C4-2B (cell line): ENCODE data around the gene ZNF213.
A peak's percentile ranks its signal among the peaks of the same experiment; 100 is the strongest.

Experiments used
- H3K27ac ChIP-seq: fragments of 450-650 bp; 2 replicates; pipeline ENCODE4 v1.5.1; 2017
- ZFX ChIP-seq: fragments of 450-650 bp; IDR thresholded peaks from 2 replicates; pipeline ENCODE4 v1.6.1; 2017
- TF ChIP-seq, protein P1 (sequence below): fragments of 450-650 bp; conservative IDR thresholded peaks from 2 replicates; pipeline ENCODE4 v1.5.1; 2017; ENCODE audit warnings: mild to moderate bottlenecking

The ZNF213 gene

DNA sequence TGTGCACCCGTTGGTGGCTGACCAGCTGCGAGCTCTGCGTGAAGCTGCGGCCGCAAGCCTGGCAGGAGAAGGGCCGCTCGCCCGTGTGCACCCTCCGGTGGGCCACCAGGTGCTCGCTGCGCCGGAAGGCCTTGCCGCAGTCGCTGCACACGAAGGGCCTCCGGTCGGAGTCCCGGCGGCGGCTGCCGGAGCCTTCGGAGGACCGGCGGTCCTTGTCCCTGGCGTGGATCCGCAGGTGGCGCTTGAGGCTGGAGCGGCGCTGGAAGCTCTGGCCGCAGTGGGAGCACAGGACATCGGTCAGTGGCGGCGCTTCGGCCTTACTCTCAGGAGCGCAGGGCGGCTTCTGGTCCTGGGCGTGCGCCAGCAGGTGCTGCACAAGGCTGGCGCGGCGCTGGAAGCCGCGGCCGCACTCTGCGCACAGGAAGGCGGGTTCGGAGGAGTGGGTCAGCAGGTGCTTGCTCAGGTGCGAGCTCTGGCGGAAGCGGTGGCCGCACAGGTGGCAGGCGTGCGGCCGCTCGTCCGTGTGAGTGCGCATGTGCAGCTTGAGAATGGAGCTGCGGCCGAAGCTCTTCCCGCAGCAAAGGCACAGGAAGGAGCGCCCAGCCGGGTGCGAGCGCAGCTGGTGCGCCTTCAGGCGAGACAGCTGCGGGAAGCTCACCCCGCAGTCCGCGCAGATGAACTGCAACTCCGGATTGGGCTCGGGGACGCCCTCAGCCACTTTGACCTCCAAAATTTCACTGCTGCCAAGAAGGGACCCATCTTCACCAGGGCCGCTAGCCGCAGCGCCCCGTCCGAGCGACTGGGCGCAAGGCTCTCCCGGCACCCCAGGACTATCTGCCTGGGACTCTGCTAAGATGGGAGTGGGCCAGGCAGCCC, 44.9 kb upstream of the ZNF213 start:
- TF ChIP-seq, protein P1, sequence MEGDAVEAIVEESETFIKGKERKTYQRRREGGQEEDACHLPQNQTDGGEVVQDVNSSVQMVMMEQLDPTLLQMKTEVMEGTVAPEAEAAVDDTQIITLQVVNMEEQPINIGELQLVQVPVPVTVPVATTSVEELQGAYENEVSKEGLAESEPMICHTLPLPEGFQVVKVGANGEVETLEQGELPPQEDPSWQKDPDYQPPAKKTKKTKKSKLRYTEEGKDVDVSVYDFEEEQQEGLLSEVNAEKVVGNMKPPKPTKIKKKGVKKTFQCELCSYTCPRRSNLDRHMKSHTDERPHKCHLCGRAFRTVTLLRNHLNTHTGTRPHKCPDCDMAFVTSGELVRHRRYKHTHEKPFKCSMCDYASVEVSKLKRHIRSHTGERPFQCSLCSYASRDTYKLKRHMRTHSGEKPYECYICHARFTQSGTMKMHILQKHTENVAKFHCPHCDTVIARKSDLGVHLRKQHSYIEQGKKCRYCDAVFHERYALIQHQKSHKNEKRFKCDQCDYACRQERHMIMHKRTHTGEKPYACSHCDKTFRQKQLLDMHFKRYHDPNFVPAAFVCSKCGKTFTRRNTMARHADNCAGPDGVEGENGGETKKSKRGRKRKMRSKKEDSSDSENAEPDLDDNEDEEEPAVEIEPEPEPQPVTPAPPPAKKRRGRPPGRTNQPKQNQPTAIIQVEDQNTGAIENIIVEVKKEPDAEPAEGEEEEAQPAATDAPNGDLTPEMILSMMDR = no peak
- TF ChIP-seq ZFX = no peak
- H3K27ac ChIP-seq = no peak overlapping the region

DNA sequence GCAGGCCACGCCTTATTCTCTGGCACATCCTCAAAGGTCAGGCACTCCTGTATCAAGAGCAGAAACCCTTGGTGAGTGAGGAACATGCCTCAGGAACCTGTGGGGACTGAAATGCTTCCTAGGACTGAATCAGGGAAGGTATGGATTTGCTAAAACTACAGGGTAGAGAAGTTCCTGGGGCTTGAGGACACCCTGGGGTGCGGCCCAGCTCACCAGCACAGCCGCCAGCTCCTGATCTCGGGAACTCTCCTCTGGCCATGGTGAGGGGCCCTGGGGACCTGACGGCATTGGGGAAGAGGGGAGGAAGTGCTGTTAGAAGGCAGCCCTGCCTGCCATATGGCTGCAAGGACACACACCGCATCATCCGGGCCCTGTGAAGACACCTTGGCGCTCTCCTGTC, 43.3 kb upstream of the ZNF213 start:
- no peak overlapping the region for H3K27ac ChIP-seq
- TF ChIP-seq ZFX = no peak
- TF ChIP-seq, protein P1 = no peak

DNA sequence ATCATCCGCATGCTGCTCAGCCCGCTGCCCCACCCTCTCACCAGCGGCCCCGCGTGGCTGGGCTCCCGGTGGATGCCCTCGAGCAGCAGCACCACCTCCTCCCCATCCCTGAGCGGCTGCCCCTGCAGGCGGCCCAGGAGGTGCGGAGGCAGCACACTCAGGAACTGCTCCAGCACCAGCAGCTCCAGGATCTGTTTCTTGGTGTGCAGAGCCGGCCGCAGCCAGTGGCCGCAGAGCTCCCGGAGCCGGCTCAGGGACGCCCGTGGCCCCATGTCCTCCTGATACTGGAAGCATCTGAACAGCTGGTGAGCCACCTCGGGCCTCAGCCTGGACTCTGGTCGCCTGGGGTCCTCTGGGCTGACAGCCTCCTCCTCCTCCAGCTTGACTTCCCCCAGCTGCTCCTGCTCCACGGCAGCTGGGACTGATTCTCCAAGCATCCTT, 42.3 kb upstream of the ZNF213 start:
- no peak for TF ChIP-seq ZFX
- TF ChIP-seq, protein P1 = no peak
- H3K27ac ChIP-seq = no peak overlapping the region

DNA sequence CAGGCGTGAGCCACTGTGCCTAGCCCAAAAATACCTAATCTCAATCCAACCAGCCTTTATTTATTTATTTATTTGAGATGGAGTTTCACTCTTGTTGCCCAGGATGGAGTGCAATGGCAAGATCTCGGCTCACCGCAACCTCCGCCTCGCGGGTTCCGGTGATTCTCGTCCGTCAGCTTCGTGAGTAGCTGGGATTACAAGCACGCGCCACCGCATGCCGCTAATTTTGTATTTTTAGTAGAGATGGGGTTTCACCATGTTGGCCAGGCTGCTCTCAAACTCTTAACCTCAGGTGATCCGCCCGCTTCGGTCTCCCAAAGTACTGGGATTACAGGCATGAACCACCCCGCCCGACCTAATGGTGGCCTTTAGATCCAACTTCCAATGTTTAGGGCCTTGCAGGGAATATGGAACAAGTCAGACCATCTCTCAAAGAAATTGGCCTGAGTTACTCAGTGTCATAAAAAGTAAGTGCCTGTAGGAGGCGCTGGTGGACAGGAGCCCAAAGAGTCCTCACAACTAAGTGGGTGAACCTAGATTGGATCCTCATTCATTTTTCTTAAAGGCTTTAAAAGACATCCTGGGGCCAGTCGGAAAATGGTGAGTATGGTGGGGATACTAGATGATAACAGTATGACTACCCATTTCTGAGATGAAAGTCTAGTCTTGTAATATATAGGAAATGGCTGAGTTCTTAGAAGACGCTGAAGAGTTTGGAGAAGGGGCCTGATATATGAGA, 40.4 kb upstream of the ZNF213 start:
- TF ChIP-seq, protein P1 = peak; percentile 55
- no peak for TF ChIP-seq ZFX
- no peak overlapping the region for H3K27ac ChIP-seq

DNA sequence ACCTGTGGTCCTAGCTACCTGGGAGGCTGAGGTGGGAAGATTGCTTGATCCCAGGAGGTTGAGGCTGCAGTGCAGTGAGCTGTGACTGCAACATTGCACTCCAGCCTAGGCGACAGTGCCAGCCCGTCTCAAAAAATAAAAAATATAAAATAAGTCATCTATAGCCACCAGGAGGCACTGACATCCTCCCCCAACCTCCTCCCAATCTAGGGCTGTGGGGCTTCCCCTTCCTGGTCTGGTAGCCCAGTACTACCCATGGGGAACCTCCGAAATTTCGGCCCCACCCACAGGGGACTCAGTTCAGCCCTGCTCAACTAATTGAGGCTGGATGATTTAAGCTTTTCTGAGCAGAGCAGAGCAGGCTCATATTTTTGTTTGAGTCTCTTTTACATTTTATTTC, 39.0 kb upstream of the ZNF213 start:
- H3K27ac ChIP-seq = no peak overlapping the region
- TF ChIP-seq, protein P1 = peak; percentile 28
- TF ChIP-seq ZFX = no peak

DNA sequence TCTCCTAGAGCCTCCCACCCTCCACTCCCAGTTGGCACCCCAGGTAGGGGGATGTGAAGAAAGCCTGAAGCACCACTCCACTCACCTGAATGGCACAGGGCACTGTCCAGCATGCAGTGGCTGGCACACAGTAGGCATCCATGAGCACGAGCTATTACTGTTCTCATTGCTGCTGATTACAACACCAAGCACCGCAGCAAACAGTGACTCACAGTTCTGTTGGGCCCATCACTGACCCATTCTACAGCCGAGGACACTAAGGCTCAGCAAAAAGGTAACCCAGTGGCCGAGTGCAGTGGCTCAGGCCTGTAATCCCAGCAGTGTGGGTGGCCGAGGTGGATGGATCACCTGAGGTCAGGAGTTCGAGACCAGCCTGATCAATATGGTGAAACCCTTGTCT, 38.5 kb upstream of the ZNF213 start:
- H3K27ac ChIP-seq = no peak overlapping the region
- TF ChIP-seq, protein P1 = no peak
- no peak for TF ChIP-seq ZFX

DNA sequence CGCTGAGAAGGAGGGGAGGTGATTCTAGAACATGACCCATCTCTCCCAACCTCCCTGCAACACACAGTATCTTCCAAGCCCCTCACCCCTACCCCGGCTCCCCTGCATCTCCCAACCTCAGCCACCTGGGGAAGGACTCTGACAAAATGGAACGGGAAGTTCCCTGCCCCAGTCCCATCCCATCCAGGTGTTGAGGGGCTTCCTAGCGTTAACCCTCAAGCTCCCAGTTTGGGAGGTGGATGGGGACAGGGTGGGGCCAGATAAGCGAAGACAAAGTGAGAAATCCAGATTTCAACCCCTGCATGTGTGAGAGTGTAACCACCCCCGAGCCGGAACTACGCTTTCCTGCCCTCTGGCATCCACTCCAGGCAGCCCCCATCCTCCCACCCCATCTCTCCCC, 37.6 kb upstream of the ZNF213 start:
- no peak overlapping the region for H3K27ac ChIP-seq
- TF ChIP-seq, protein P1 = no peak
- no peak for TF ChIP-seq ZFX
